Urothelium cell line (cell line): ENCODE measurements around the gene COX7A2.
A peak's percentile ranks its signal among the peaks of the same experiment; 100 is the strongest.

Experiments
- DNase-seq: peaks from one replicate; pipeline ENCODE4 v3.0.0; 2011; ENCODE audit warnings: low spot score, mixed read lengths
- FAIRE-seq: peaks from 2 replicates; lab custom pipeline; 2011; peaks lifted over from hg19 to GRCh38; lab: Jason Lieb, UNC

Gene COX7A2

DNA sequence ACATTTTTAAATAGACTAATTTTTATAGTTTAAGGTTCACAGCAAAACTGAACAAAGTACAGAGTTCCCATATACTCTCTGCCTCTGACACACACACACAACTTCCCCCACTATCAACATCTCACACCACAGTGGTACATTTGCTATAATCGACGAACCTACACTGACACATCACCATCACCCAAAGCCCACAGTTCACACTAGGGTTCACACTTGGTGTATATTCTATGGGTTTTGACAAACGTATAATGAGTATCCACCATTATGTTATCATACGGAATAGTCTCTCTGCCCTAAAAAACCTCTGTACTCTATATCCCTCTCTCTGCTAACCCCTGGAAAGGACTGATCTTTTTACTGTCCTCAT is 25.4 kb upstream of the COX7A2 start:
- FAIRE-seq (no peak), DNase-seq (no peak)

DNA sequence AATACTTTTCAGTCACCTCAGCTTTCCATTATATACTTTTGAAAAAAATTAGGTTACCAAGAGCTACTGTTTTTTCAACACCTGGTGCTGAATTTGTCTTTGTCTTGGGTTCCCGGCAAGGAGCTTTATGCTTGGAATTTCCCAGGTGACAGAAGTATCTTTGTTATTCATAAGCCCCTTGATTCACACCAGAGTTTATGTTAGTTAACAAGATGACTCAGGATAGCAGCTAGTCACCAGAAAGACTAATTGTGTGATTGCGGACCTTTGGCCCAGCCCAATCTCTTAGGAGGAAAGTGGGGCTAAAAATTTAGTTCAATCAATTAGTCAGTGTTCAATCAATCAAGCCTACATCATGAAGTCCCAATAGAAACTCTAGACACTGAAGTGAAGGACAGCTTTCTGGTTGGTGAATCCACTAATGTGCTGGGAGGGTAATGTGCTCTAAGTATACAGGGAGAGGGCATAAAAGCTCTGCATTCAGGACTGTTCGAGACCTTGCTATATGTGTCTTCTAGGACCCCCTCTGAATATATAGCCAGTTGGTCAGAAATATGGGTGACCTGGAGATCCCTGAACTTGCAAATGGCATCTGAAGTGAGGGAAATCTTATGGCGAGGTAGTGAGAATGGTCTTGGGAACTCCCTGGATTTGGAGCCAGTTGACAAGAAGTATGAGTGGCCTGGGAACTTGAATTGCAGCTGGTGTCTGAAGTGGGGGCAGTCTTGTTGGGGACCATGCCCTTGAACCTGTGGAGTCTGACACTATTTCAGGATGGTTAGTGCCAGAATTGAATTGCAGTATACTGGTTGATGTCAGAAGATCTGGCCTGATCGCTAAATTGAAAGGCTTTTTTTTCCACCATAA is 24.8 kb upstream of the COX7A2 start:
- FAIRE-seq (no peak), DNase-seq (no peak)

DNA sequence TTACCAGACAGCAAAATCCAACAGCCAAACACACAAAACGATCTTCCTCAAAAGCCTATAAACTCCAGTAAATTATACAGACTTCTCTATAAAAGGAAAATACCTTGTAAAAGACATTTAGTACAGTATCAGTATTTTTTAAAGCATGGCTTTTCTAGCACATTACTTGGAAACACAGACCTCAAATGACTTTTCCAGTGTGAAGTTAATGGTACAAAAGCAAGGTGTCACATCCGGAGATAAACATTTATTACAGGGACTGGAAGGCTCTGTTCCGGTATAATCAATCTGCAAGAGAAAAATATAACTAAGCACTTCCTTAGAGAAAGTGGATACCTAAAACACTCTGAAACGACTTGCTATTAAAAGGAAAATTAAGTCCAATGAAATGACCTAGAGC is 23.9 kb upstream of the COX7A2 start:
- no peak for FAIRE-seq

DNA sequence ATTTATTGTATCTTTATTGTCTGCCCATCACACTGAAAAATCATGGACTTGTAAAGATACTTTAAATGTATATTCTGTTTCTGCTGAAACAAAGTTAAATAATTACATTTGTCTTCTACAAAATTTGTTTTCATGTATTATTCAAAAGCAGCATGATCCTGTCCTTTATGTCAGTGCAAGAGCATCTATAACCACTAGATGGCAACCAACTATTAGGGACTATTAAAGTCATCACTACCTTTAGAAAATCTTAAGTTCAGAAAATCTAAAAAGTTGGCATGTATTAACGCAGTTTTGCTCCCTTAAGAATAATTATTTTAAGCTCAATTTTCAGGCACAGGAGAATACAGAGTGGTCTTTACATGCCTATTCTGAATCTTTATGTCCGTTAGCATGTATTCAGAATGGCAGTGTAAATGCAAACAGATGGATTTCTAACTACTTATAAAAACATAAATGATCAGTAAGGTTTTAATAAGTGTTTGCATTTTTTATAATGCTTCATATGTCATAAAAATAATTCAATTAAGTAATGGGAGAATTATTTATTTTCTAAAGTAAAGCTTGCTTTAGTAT is 23.2 kb upstream of the COX7A2 start:
- DNase-seq: peak; percentile 29
- no peak for FAIRE-seq

More for the DNA sequence above, 23.9 kb upstream of the COX7A2 start:
- DNase-seq: no peak

DNA sequence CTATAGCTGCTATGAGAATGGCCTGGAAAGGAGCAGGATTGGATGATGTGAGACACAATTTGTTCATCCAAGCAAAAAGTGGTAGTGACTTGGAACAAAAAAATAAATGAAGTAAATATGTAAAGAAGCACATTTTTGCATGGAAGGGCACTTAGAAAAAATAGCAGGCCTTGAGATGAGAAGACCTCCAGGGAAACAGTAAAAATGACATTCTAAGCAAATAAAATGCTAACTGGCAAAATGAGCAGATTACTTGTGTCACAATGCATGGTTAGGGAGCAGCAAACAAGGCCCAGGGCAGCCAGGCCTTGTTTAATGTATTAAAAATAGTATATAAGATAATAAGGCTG is 19.8 kb upstream of the COX7A2 start:
- no peak for FAIRE-seq

DNA sequence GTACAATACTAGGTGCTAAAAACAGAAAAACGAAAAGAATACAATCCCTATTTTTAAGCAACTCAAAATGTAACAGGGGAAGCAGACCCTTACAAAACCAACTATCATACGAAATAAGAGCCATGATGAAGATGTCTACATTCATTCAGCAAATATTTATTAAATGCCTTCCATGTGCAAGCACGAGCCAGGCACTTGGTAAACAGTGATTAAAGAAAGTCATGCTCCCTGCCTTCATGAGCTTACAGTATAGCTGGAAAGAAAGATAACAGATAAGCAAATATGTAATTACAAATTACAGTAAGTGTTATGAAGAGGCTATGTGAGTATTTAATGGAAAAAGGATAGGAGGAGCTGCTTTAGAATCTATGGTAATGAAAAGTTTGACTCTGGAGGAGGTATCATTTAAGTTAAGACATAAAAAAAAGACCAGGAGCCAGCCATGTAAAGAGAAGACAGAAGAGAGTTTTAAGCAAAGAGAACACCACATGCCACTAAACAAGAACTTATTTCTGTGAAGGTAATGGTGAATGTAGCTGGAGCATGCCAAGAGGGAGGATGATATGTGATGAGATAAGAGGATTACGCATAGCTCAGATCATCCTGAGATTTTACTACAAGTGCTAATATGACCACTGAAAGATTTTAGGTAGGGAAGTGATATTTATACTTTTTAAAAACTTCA is 19.3 kb upstream of the COX7A2 start:
- no peak for FAIRE-seq

More for the DNA sequence above, 19.8 kb upstream of the COX7A2 start:
- no peak for DNase-seq

DNA sequence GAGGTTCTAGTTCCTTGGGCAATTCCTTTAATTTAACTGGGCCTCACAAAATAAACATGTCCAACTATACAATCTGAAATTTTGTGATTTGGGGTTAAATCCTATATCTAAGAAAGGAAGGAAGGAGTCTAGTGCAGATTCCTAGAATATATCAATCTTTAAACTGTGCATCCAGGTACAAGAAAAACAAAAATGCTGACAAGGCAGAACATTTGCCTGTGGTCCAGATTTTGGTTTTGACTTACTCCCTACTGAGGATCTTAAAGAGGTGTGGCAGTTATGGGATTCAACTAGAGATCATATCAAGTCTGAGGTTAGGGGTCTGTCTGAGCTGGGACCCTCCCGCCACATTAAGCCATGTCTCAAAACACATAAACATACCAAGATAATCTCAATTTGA is 17.7 kb upstream of the COX7A2 start:
- DNase-seq (no peak), FAIRE-seq (no peak)

More for the DNA sequence above, 19.3 kb upstream of the COX7A2 start:
- no peak for DNase-seq

DNA sequence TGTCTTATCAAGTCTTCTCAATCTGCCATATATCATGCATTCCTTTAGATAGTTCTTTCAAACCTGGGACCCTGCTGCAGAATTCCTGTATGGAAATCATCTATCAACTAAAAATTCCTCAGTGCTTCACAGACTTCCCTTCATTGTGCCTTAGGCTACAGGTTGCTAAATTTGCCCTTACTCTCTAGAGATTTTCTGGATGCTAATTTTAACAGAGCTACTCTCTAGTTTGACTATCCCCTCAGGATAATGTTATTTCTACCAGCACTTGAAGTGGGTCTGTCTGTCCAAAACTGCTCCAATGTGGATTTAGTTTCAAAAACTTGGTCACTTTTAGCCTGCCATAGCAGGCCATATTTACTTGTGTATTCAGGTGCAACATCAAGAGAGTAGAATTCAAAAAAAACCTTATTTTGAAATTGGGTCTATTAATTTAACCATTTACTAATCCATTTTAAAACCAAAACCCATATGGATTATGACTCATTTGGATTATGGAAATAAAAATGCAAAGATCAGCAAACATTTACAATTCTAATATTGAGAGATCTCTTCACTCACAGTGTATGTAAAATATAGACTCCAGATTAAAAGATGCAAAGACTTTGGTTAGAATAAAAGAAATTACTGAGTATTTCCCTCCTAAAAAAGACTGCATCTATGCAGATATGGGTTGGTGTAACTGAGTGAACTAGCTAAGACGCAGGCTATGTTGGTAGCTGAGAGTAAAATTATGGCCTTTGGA is 13.9 kb upstream of the COX7A2 start:
- FAIRE-seq: no peak
- no peak for DNase-seq

DNA sequence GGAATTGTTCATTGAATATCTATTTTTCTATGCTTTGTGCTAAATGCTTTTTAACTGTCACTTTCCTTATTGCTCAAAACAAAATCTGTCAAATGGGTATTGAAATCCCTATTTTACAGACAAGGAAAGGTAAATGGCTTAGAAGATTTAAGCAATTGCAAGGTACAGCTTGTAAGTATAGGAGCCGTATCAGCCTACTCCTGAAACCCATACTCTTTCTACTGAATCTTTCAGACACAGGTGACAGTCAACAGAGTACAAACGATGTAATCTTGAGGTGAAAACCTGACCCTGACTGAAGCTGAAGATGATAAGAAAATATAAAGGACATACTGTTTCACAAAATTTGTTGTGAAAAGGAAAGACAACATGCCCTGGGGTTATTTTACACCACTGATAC is 7.0 kb upstream of the COX7A2 start:
- FAIRE-seq (no peak), DNase-seq (no peak)

DNA sequence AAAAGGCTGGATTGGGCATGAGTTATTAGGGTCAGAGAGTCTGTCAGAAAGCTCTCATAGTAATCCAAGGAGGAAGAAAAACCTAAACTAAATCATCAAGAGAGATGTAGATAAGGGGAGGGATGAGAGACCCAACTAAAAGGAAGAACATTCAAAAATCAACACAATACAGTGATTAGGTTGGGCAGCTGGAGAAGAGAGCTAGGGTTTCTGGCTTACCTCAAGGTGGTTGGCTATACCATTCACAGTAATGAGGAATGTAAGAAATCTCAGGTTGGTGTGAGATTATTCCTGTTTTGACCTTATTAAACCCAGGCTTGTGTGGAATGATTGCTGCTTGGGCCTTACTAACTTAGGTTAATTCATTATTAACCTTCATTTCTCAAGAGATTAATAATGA is 6.2 kb upstream of the COX7A2 start:
- FAIRE-seq: no peak
- DNase-seq: no peak

DNA sequence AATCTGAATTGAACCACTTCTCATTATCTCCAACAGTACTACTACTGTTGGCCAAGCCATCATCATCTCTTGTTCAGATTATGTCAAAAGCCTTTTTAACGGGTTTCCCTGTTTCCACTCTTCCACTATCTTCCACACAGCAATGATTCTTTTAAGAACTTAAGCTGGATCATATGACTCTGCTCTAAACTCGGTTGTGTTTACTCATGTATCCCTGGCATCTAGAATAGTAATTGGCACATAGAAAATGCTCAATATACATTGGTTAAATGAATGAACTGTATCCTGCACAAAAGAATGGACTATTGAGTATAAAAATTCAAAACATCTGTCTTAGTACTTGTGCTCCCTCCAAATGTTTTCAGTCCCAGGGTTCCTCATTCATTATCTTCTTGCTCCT is 2.8 kb upstream of the COX7A2 start:
- FAIRE-seq (no peak), DNase-seq (no peak)

DNA sequence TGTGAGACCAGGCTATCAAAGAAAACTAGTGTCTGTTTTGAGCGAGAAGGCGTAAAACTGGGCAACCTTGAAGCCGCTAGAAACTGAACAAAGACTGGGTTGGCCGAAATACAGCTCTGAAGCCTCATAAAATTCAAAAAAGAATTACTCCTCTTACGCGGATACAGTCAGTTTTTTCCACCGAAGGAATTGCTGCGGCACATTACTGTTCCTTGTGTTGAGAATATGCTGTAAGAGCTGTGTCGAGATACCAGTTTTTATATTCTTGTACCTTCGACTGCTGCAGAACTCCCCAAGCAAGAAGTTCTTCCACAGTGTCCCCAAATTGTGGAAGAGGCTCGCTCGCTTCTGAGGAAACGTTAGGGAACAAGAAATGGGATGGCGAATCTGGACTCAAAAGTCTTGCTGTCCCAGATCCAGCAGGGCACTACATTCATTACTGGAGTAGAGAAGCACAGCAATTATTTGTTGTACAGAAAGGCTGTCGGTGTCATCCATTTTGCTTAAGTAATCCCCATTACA is 523 bp upstream of the COX7A2 start:
- FAIRE-seq (no peak), DNase-seq (peak; percentile 11)

DNA sequence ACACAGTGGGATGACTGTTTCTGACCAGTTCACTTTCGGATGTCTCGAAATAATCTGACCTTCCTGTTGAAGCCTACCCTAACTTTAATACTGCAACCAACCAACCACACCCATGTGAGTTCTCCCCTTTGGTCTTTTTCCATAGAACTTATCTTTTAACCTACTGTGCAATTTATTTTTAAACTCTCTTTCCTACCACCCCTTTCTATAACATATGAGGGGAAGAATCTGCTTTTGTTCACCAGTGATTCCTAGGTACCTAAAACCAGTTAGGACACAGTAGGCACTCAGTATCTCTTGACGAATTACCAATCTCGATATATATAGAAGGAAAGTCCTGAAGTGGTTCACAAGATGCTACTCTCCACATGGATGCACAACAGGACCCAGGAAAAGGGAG is 7.0 kb downstream of the COX7A2 start:
- DNase-seq (no peak), FAIRE-seq (no peak)

DNA sequence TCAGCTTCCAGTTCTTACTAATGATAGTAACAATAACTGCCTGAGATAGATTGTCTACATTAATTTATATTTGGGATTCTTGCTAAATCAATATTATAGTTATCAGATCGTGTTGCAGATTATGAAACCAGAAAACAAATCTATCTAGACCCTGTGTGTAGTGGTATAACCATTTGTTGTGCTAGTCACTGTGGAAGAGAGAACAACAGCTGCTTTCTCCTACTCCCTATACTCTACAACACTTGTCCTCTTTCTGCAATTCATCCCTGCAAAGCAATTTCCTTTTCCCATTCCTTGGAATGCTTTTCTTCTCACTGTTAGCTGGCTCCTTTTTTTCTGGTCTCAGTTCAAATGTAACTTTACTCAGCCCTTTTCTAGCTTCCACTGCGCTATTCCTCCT is 8.3 kb downstream of the COX7A2 start:
- no peak for FAIRE-seq
- no peak for DNase-seq

DNA sequence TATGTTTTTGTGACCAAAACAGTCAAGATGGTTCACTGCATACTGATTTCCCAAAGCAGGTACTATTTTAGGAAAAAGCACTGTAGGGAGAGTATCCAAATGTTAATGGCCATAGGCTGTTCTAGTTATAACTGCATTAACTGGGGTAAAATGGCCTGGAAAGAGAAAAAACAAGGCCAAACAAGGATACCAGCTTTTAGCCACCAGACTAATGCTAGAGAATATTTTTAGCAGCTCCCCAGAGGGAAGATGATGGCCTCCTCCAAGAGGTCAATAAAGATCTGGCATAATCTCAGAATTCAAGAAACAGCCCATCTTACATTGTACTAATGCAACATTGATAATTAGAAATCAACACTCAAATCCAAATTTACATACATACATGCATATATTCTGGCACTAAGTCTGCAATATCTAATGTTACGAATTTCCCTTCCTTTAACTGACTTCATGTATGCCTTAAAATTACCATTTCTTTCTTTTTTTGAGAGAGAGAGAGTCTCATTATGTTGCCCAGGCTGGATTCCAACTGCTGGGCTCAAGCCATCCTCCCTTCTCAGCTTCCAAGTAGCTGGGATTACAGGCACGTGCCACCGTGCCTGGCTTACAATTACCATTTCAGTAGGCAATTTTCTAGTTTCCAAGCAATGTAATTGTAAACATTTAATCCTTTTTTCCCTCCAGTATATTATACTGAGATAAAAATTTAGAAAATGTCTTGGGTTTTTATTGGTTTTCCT is 9.3 kb downstream of the COX7A2 start:
- no peak for FAIRE-seq
- no peak for DNase-seq

DNA sequence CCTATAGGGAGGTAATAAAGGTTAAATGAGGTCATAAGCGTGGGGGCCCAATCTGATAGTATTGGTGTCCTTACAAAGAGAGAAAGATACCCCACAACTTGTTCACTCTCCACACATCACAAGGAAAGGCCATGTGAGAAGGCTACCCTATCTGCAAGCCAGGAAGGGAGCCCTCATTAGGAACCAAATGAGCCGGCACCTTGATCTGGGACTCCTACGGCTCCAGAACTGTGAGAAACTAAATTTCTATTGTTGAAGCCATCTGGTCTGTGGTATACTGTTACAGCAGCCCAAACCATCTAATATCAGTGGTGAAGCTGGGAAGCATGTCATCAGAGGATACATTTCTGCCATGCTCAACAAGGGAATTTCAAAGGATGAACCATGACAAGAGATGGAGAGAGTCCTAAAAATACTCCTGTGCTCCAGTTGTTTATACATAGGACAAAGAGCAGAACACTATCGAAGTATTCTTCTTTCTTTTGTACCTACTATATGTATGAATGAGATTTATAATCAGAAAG is 10.4 kb downstream of the COX7A2 start:
- DNase-seq (no peak), FAIRE-seq (no peak)

DNA sequence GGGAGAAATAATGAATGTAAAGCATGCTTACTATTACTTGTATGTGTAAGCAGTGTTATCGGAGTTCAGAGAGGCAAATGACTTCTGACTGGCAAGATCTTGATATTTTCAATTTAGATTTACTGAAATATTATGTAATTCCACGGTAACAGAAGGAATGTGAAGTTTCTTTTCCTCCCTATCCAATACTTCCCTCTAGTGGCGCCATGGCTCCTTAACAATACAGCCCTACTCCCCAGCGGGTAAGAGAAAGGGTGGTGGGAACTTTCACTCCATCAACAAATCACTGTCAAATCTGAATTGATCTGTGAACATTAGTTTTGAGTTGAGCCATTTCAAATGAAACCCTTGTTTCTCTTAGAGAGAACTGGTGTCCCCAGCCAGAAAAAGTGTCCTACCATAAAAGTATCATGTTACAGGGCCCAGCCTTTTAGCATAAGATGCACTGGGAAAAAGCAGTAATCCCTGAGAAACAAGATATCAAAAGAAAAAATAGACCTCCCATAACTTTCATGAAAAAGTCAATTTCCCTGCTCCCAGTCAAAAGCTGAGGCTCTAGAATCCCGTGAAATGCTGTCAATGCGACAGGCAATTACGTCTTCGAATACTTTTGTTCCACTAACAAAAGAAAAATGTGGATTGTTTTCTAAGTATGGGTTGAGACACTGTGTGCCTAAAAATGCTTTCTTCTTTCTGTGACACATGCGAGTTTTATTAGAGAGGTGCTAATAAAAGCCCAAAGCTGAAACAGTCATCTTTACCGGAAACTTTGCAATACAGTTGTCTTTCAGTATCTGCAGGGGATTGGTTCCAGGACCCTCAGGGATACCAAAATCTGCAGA is 12.9 kb downstream of the COX7A2 start:
- DNase-seq: peak; percentile 63
- FAIRE-seq: no peak

DNA sequence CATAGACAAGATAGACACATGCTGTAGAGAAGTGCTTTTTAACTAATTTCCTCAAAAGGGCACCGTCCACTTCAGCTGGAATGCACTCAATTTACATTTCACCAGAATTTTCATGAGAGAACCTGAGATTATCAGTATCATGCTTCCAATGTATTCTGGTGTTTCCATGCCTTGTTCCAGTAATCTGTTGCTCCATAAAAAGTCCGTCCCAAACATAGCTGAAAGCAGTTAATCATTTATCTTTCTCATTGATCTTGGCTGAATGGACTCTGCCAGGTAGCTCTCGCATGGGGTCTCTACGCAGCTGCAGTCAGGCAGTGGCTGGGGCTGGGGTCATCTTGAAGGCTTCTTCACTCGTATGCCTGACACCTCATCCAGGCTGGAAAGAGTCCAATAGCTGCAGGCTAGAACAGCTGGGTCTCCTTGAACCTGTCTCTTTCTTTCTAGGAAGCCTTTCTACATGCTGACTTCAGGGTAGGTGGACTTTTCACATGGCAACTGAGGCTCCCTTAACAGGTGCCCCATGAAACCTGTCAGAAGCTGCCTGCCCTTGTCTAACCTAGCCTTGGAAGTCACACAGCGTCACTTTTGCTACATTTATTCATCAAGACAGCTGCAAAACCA is 19.2 kb downstream of the COX7A2 start:
- FAIRE-seq (no peak), DNase-seq (no peak)

DNA sequence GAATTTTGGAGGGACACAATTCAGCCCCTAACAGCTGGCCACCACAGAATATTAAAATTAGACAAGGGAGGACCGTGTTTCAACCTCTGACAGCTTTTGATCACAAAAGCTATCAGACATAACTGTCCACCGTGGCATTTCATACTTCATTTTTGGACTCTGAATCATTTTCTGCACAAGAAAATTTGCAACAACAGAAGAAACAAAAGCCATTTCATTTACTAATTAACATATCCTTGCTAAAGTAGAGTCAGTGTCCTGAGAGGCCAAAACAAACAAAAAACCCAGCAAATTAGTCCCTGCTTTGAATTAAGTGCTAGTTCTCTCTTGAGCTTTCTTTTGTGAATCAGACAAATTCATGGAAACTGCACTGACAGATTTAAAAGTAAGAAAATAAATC is 20.2 kb downstream of the COX7A2 start:
- no peak for DNase-seq
- no peak for FAIRE-seq
